ENCODE data around the gene SMDT1. TPM values are rescaled to one million over a fixed set of nuclear protein-coding genes. Genes with fewer than 3 reads are reported as not detected.
"Not testable (repeated sequence)": the region's sequence is repeated elsewhere in the genome, so short reads cannot be mapped to it uniquely, and the experiment has no call there.

Gene SMDT1
- total RNA-seq, 1 experiment from 2014 or later: 18.3 TPM

DNA sequence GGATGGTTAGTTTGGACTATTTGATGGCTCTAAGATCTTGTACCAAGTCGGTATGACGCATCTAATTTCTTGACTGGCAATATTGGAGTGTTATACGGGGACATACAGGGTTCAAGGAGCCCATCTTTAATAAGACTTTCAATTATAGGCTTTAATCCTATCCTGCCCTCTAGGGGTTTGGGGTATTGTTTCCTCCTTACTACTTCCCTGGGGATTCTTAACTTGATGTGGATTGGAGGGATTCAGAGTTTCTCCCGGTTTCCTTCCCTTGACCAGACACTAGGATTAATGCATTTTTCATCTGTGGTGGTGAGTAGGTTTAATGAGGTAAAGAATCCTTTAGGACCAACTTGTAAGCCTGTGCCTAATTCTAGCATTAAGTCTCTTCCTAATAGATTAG, 32.3 kb downstream of the SMDT1 start:
- intact Hi-C loops (cut with micrococcal nuclease): loop anchor here (1.0 kb wide), 1 partner anchor 145 kb away; no protein-coding TSS in a partner anchor
- H3K9ac ChIP-seq (ENCODE audit: low read length): no peak overlapping the region
- no peaks in the 10 kb centered on the region for H3K9me2 ChIP-seq (replicated peaks; ENCODE audit: low read length)
- ATAC-seq (no peak), DNase-seq (no peak)
- no peak overlapping the region for H3K4me2 ChIP-seq (ENCODE audit: low read length)
- ChIA-PET CTCF (no interaction called here), POLR2A (ENCODE audit: unreplicated experiment) (no interaction called here)
- no peaks in the 10 kb centered on the region for H3K79me2 ChIP-seq (ENCODE audit: low read length)
- H3K4me3 ChIP-seq (ENCODE audit: low read length): no peak overlapping the region
- H2AFZ ChIP-seq (ENCODE audit: low read length): no peak overlapping the region
- no peak for TF ChIP-seq EZH2phosphoT487 (IDR thresholded peaks at IDR 0.05; ENCODE audit: borderline replicate concordance, low read length)
- TF ChIP-seq, protein P1, sequence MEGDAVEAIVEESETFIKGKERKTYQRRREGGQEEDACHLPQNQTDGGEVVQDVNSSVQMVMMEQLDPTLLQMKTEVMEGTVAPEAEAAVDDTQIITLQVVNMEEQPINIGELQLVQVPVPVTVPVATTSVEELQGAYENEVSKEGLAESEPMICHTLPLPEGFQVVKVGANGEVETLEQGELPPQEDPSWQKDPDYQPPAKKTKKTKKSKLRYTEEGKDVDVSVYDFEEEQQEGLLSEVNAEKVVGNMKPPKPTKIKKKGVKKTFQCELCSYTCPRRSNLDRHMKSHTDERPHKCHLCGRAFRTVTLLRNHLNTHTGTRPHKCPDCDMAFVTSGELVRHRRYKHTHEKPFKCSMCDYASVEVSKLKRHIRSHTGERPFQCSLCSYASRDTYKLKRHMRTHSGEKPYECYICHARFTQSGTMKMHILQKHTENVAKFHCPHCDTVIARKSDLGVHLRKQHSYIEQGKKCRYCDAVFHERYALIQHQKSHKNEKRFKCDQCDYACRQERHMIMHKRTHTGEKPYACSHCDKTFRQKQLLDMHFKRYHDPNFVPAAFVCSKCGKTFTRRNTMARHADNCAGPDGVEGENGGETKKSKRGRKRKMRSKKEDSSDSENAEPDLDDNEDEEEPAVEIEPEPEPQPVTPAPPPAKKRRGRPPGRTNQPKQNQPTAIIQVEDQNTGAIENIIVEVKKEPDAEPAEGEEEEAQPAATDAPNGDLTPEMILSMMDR (conservative IDR thresholded peaks at IDR 0.05; ENCODE audit: low read depth, low read length): no peak
- TF ChIP-seq EZH2 (IDR thresholded peaks at IDR 0.05; ENCODE audit: low read length, unreplicated experiment): no peak
- no peaks in the 10 kb centered on the region for H3K4me1 ChIP-seq (ENCODE audit: insufficient read depth, low read length)
- BruUV-seq (replicated peaks): no TSS peak
- H3K27me3 ChIP-seq (ENCODE audit: low read length): no peaks in the 10 kb centered on the region
- no peaks in the 10 kb centered on the region; the same call in 1 of the 2 replicates for H3K36me3 ChIP-seq (ENCODE audit: low read depth, low read length)
- H3K27ac ChIP-seq (ENCODE audit: low read length): no peak overlapping the region
- H3K9me3 ChIP-seq (ENCODE audit: low read length): no peaks in the 10 kb centered on the region
- no peaks in the 10 kb centered on the region for H3F3A ChIP-seq (ENCODE audit: low read length, unreplicated experiment)
- no peaks in the 10 kb centered on the region for H4K20me1 ChIP-seq (ENCODE audit: low read length)

DNA sequence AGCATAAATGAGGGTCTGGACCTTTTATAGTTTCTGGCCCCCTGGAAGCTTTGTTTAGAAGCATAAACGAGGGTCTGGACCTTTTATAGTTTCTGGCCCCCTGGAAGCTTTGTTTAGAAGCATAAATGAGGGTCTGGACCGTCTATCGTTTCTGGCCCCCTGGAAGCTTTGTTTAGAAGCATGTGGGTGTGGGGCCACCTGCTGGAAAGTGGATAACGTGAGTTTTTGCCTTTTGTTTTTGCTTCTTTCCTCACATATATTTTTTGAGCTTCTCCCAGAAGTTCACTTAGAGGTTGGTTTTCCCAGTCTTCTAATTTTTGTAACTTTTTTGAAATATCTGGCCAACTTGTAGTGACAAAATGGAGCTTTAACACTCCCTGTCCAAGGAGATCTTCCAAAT, 33.3 kb downstream of the SMDT1 start:
- H3K36me3 ChIP-seq (ENCODE audit: low read depth, low read length); H3K9ac ChIP-seq (ENCODE audit: low read length); H3K27me3 ChIP-seq (ENCODE audit: low read length); H3F3A ChIP-seq (ENCODE audit: low read length, unreplicated experiment); POLR2A ChIA-PET (ENCODE audit: unreplicated experiment); ATAC-seq; H3K4me1 ChIP-seq (ENCODE audit: insufficient read depth, low read length); H3K79me2 ChIP-seq (ENCODE audit: low read length); H2AFZ ChIP-seq (ENCODE audit: low read length); H3K9me2 ChIP-seq (replicated peaks; ENCODE audit: low read length); H4K20me1 ChIP-seq (ENCODE audit: low read length); H3K4me2 ChIP-seq (ENCODE audit: low read length); BruUV-seq (replicated peaks); H3K27ac ChIP-seq (ENCODE audit: low read length); H3K9me3 ChIP-seq (ENCODE audit: low read length); H3K4me3 ChIP-seq (ENCODE audit: low read length): not testable (repeated sequence)
- intact Hi-C loops (cut with micrococcal nuclease): loop anchor here (1.0 kb wide), 1 partner anchor 146 kb away; no protein-coding TSS in a partner anchor
- CTCF ChIA-PET: interaction anchor here (0.7 kb wide), 3 partner anchors 22 to 330 kb away, joined by 3 to 7 read pairs (median 4); partner anchors contain the start of gene CENPM
- TF ChIP-seq, protein P1 (conservative IDR thresholded peaks at IDR 0.05; ENCODE audit: low read depth, low read length): peak; percentile 37; the same call in 1 of the 2 replicates
- DNase-seq: peak; percentile 14

DNA sequence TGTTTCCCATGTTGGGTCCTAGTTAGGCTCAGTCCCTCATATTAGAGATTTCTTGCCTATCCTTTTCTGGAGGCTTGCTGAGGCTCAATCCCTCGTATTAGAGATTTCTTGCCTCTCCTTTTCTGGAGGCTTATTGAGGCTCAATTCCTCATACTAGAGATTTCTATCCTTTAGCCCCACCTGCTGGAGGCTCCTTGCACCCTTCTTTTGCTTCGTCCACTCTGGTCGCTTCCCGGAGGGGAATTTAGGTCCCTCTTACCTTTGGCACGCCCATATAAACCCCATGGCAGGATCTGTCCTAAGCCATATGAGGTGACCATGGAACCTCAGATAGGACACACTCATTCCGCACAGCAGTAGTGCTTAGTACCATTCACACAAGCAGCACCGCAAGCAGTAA, 35.2 kb downstream of the SMDT1 start:
- Histone ChIP-seq H3K9me2 (replicated peaks; ENCODE audit: low read length) (no peaks in the 10 kb centered on the region), H2AFZ (ENCODE audit: low read length) (no peak overlapping the region), H3F3A (ENCODE audit: low read length, unreplicated experiment) (no peaks in the 10 kb centered on the region), H3K36me3 (ENCODE audit: low read depth, low read length) (no peaks in the 10 kb centered on the region; the same call in 1 of the 2 replicates), H3K9me3 (ENCODE audit: low read length) (no peaks in the 10 kb centered on the region), H3K27ac (ENCODE audit: low read length) (no peak overlapping the region), H4K20me1 (ENCODE audit: low read length) (no peaks in the 10 kb centered on the region), H3K4me1 (ENCODE audit: insufficient read depth, low read length) (no peaks in the 10 kb centered on the region), H3K9ac (ENCODE audit: low read length) (no peak overlapping the region), H3K27me3 (ENCODE audit: low read length) (no peaks in the 10 kb centered on the region), H3K79me2 (ENCODE audit: low read length) (no peaks in the 10 kb centered on the region), H3K4me2 (ENCODE audit: low read length) (no peak overlapping the region), H3K4me3 (ENCODE audit: low read length) (no peak overlapping the region)
- peak; percentile 5 for DNase-seq
- ChIA-PET CTCF (no interaction called here), POLR2A (ENCODE audit: unreplicated experiment) (no interaction called here)
- intact Hi-C loops (cut with micrococcal nuclease): no loop called here
- no peak for TF ChIP-seq EZH2 (IDR thresholded peaks at IDR 0.05; ENCODE audit: low read length, unreplicated experiment)
- no peak for TF ChIP-seq EZH2phosphoT487 (IDR thresholded peaks at IDR 0.05; ENCODE audit: borderline replicate concordance, low read length)
- TF ChIP-seq, protein P1 (conservative IDR thresholded peaks at IDR 0.05; ENCODE audit: low read depth, low read length): no peak
- ATAC-seq: no peak
- no TSS peak for BruUV-seq (replicated peaks)

DNA sequence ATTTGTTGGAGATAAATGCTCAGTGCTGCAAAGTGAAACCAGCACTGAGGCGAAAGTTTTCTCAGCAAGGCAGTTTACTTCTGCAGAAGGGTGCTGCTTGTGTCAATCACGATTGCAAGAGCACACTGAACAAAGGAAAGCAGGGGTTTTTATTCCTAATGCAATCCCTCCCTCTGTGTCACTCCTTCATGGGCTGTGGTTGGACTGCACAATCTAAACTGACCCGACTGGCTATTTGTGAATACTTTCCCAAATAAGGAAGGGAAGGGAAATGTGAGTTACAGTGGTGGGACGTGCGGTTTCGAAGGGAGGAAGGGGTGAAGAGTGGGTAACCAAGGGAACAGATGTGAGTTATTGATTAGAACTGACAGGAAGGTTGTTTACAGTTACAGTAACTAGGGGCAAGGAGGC, 35.9 kb downstream of the SMDT1 start:
- H3K27me3 ChIP-seq (ENCODE audit: low read length); H3F3A ChIP-seq (ENCODE audit: low read length, unreplicated experiment); H3K36me3 ChIP-seq (ENCODE audit: low read depth, low read length); intact Hi-C loops (cut with micrococcal nuclease); H2AFZ ChIP-seq (ENCODE audit: low read length); H3K4me1 ChIP-seq (ENCODE audit: insufficient read depth, low read length); H3K79me2 ChIP-seq (ENCODE audit: low read length); POLR2A ChIA-PET (ENCODE audit: unreplicated experiment); H4K20me1 ChIP-seq (ENCODE audit: low read length); BruUV-seq (replicated peaks); ATAC-seq; H3K4me3 ChIP-seq (ENCODE audit: low read length); H3K27ac ChIP-seq (ENCODE audit: low read length); H3K9ac ChIP-seq (ENCODE audit: low read length); H3K9me3 ChIP-seq (ENCODE audit: low read length); CTCF ChIA-PET; DNase-seq; H3K4me2 ChIP-seq (ENCODE audit: low read length); H3K9me2 ChIP-seq (replicated peaks; ENCODE audit: low read length): not testable (repeated sequence)

Measured in PC-3 (cell line).